DND-41 (cell line): ENCODE data around the gene MS4A15.

Source experiments
- ATAC-seq: fragments of 200-7000 bp; cut with Tn5 transposase; 3 replicates; pipeline ENCODE4 v1.9.1; 2021; ENCODE audit warnings: low read depth; ENCODE audit not compliant: insufficient read depth
- DNase-seq: peaks from one replicate; pipeline ENCODE4 v3.0.0-alpha.2; 2020
- H2AFZ ChIP-seq: 2 replicates; pipeline ENCODE4 v1.6.0; 2012; ENCODE audit warnings: low read depth, low read length
- H3K27ac ChIP-seq: 2 replicates; pipeline ENCODE4 v1.5.1; 2012; ENCODE audit warnings: low read length, inconsistent platforms
- H3K27me3 ChIP-seq: fragments of 200-600 bp; sonication (generic); 2 replicates; pipeline ENCODE4 v1.6.0; 2012; ENCODE audit warnings: low read length, mild to moderate bottlenecking, inconsistent platforms; ENCODE audit not compliant: insufficient read depth, poor library complexity
- H3K36me3 ChIP-seq: 2 replicates; pipeline ENCODE4 v1.5.1; 2012; ENCODE audit warnings: low read length, inconsistent platforms; ENCODE audit not compliant: insufficient read depth
- H3K4me1 ChIP-seq: 2 replicates; pipeline ENCODE4 v1.5.1; 2012; ENCODE audit warnings: mild to moderate bottlenecking, low read length; ENCODE audit not compliant: insufficient read depth
- H3K4me2 ChIP-seq: 2 replicates; pipeline ENCODE4 v1.6.0; 2012; ENCODE audit warnings: mild to moderate bottlenecking, moderate library complexity, low read length, inconsistent platforms; ENCODE audit not compliant: insufficient read depth
- H3K4me3 ChIP-seq, 2 experiments: fragments of 200-600 bp in 1 of 2; shearing (Covaris generic) in 1 of 2; 2 replicates each; pipeline ENCODE4 v1.5.1; 2012 to 2016; ENCODE audit warnings: inconsistent platforms in 2 of 2, low read length in 2 of 2, mild to moderate bottlenecking in 2 of 2, low read depth in 1 of 2, moderate library complexity in 1 of 2
- H3K79me2 ChIP-seq: 2 replicates; pipeline ENCODE4 v1.6.0; 2012; ENCODE audit warnings: low read length, inconsistent platforms; ENCODE audit not compliant: insufficient read depth
- H3K9ac ChIP-seq: 2 replicates; pipeline ENCODE4 v1.6.0; 2012; ENCODE audit warnings: low read depth, mild to moderate bottlenecking, inconsistent platforms, low read length, moderate library complexity
- H3K9me3 ChIP-seq: 2 replicates; pipeline ENCODE4 v1.5.1; 2012; ENCODE audit warnings: low read length, moderate library complexity, mild to moderate bottlenecking, inconsistent platforms; ENCODE audit not compliant: insufficient read depth, severe bottlenecking
- H4K20me1 ChIP-seq: 2 replicates; pipeline ENCODE4 v1.6.0; 2012; ENCODE audit warnings: low read length; ENCODE audit not compliant: insufficient read depth
- CTCF ChIP-seq: IDR thresholded peaks from 2 replicates; pipeline ENCODE4 v1.5.1; 2012; ENCODE audit warnings: borderline replicate concordance, low read length, moderate library complexity, mild to moderate bottlenecking; ENCODE audit not compliant: poor library complexity, severe bottlenecking; ENCODE audit errors: extremely low read depth
- EZH2 ChIP-seq: IDR thresholded peaks from 3 replicates; pipeline ENCODE4 v1.6.1; 2012; ENCODE audit warnings: borderline replicate concordance, low read depth, mild to moderate bottlenecking, moderate library complexity, low read length, inconsistent platforms; ENCODE audit not compliant: severe bottlenecking

The MS4A15 gene

DNA sequence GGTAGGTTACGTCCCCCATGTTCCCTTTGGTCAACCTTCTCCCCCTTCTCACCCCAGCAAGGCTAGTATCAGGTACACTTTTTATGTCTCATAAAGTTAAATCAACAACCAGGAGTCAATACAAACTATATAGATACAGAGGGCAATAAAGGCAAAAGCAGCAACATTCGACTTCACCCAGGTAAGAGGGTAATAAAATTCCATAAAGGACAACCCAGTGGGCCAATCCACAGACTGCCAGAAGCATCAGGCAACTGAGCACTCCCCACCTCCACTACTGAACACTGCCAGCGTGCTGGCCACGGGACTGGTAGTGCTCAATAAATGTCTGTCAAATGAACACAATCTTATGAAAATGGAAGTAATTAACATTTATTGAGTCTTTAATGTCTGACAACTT, 37.3 kb upstream of the MS4A15 start:
- Histone ChIP-seq H3K9me3 (peaks cover 14% of the 10 kb centered on the region), H3K36me3 (no peaks in the 10 kb centered on the region), H3K9ac (no peak overlapping the region), H3K27ac (no peak overlapping the region), H3K4me3 (no peak overlapping the region), H2AFZ (no peak overlapping the region), H3K4me1 (no peaks in the 10 kb centered on the region), H3K27me3 (no peaks in the 10 kb centered on the region), H4K20me1 (no peaks in the 10 kb centered on the region), H3K4me2 (no peak overlapping the region), H3K79me2 (no peaks in the 10 kb centered on the region)
- ATAC-seq (no peak), DNase-seq (no peak)
- no peak for TF ChIP-seq CTCF
- no peak for TF ChIP-seq EZH2

DNA sequence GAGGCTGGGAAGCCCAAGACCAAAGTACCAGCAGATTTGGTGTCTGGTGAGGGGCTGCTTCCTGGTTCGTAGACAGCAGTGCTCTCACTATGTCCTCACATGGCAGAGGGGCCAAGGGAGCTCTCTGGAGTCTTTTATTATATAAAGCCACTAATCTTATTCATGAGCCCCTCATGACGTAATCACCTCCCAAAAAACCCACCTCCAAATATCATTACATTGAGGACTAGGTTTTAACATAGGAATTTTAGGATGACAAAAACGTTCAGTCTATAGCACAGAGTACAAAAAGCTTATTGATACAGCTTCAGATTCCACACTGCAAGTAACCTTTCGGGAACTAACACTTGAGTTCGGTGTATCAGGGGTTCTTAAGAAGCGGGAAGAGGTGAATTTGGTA, 36.2 kb upstream of the MS4A15 start:
- no peak for TF ChIP-seq CTCF
- no peak for TF ChIP-seq EZH2
- no peak for ATAC-seq
- peaks cover 14% of the 10 kb centered on the region for H3K9me3 ChIP-seq
- no peak overlapping the region for H3K4me2 ChIP-seq
- H4K20me1 ChIP-seq: no peaks in the 10 kb centered on the region
- H3K4me3 ChIP-seq: no peak overlapping the region
- no peaks in the 10 kb centered on the region for H3K36me3 ChIP-seq
- no peak overlapping the region for H3K9ac ChIP-seq
- no peak for DNase-seq
- no peaks in the 10 kb centered on the region for H3K27me3 ChIP-seq
- no peak overlapping the region for H3K27ac ChIP-seq
- H2AFZ ChIP-seq: no peak overlapping the region
- H3K4me1 ChIP-seq: no peaks in the 10 kb centered on the region
- no peaks in the 10 kb centered on the region for H3K79me2 ChIP-seq

DNA sequence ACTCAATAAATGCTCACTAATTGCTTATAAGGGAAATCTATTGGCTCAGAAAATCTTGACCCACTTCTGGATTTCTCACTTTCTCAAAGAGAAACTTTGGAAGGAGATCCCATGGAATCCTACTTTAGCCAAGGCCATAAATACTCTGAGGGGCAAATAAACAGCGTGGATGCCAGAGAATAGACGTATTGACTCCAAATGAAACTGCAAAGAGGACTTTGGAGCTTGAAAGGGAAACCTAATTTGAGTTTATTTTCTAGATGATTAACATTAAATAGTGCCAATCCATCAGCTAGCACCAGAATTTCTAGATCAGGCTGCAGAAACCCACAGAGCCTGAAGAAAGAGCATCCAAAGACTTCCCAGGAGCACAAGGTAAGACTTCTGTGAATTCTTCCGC, 32.2 kb upstream of the MS4A15 start, which contains the start of gene MS4A18:
MS4A18 (plus strand) TSS at position 301 of the 400 bp plus-strand sequence.
- ATAC-seq: no peak
- no peak within 1 kb of the TSS for H3K4me3 ChIP-seq
- H3K4me1 ChIP-seq: no peaks in the 10 kb centered on the region
- H3K4me2 ChIP-seq: no peak within 1 kb of the TSS
- H3K36me3 ChIP-seq: no peaks in the 10 kb centered on the region
- no peak for DNase-seq
- no peak within 1 kb of the TSS for H3K27ac ChIP-seq
- no peaks in the 10 kb centered on the region for H3K9me3 ChIP-seq
- TF ChIP-seq CTCF: no peak
- TF ChIP-seq EZH2: no peak
- no peaks in the 10 kb centered on the region for H3K79me2 ChIP-seq
- H2AFZ ChIP-seq: no peak within 1 kb of the TSS
- H3K9ac ChIP-seq: no peak within 1 kb of the TSS
- no peaks in the 10 kb centered on the region for H4K20me1 ChIP-seq
- no peaks in the 10 kb centered on the region for H3K27me3 ChIP-seq

GRCh38 chr11:60725592-60725991, 31.1 kb upstream of the MS4A15 start:
- peaks cover 3% of the 10 kb centered on the region for H3K27me3 ChIP-seq
- no peak overlapping the region for H3K4me3 ChIP-seq
- H3K9me3 ChIP-seq: no peaks in the 10 kb centered on the region
- no peak overlapping the region for H3K4me2 ChIP-seq
- no peaks in the 10 kb centered on the region for H4K20me1 ChIP-seq
- no peak for ATAC-seq
- TF ChIP-seq EZH2 (no peak), CTCF (no peak)
- no peak overlapping the region for H3K27ac ChIP-seq
- no peak overlapping the region for H2AFZ ChIP-seq
- no peaks in the 10 kb centered on the region for H3K79me2 ChIP-seq
- no peak overlapping the region for H3K9ac ChIP-seq
- DNase-seq: no peak
- H3K36me3 ChIP-seq: no peaks in the 10 kb centered on the region
- H3K4me1 ChIP-seq: no peaks in the 10 kb centered on the region
